IPS-20b (cell line): ENCODE measurements around the gene DONSON.
A peak's percentile ranks its signal among the peaks of the same experiment; 100 is the strongest.

Experiments
- H3K27ac ChIP-seq: one replicate; pipeline ENCODE4 v1.5.1; 2013; ENCODE audit warnings: low read length
- H3K27me3 ChIP-seq: 2 replicates; pipeline ENCODE4 v1.6.1; 2013; ENCODE audit warnings: mild to moderate bottlenecking, low read length, inconsistent platforms; ENCODE audit not compliant: insufficient read depth
- H3K36me3 ChIP-seq: 2 replicates; pipeline ENCODE4 v1.6.1; 2013; ENCODE audit warnings: low read depth, mild to moderate bottlenecking, inconsistent platforms, low read length, moderate library complexity; ENCODE audit not compliant: insufficient read depth
- H3K4me1 ChIP-seq: 2 replicates; pipeline ENCODE4 v1.6.1; 2013; ENCODE audit warnings: mild to moderate bottlenecking, control low read depth, inconsistent platforms, low read length, moderate library complexity; ENCODE audit not compliant: insufficient read depth
- H3K4me3 ChIP-seq: 2 replicates; pipeline ENCODE4 v1.5.1; 2013; ENCODE audit warnings: mild to moderate bottlenecking, low read length, inconsistent platforms
- H3K9ac ChIP-seq: 2 replicates; pipeline ENCODE4 v1.6.1; 2013; ENCODE audit warnings: low read depth, mild to moderate bottlenecking, inconsistent platforms, low read length, moderate library complexity
- H3K9me3 ChIP-seq: 2 replicates; pipeline ENCODE4 v1.6.1; 2013; ENCODE audit warnings: mild to moderate bottlenecking, low read depth, low read length, inconsistent platforms; ENCODE audit not compliant: insufficient read depth

DONSON gene

GRCh38 chr21:33549848-33550771 lies 38.4 kb downstream of the DONSON start:
- no peak overlapping the region for H3K4me3 ChIP-seq
- peaks cover 92% of the 10 kb centered on the region for H3K36me3 ChIP-seq
- no peak overlapping the region for H3K27ac ChIP-seq
- H3K9me3 ChIP-seq: no peaks in the 10 kb centered on the region
- H3K4me1 ChIP-seq: 0 out of 2 replicates have a peak, but pooled peaks cover 5% of the 10 kb centered on the region
- H3K27me3 ChIP-seq: no peaks in the 10 kb centered on the region
- no peak overlapping the region for H3K9ac ChIP-seq

GRCh38 chr21:33546086-33546485 lies 42.4 kb downstream of the DONSON start:
- Histone ChIP-seq H3K9ac (no peak overlapping the region), H3K4me3 (no peak overlapping the region), H3K27ac (no peak overlapping the region)

GRCh38 chr21:33544451-33545195 lies 43.9 kb downstream of the DONSON start:
- peak overlapping the region; percentile 91 for H3K4me3 ChIP-seq
- peaks cover 18% of the 10 kb centered on the region; the same call in 1 of the 2 replicates for H3K4me1 ChIP-seq
- no peaks in the 10 kb centered on the region for H3K9me3 ChIP-seq
- H3K27me3 ChIP-seq: no peaks in the 10 kb centered on the region
- peak overlapping the region; percentile 97 for H3K9ac ChIP-seq
- peaks cover 51% of the 10 kb centered on the region for H3K36me3 ChIP-seq
- no peak overlapping the region for H3K27ac ChIP-seq

More at GRCh38 chr21:33546086-33546485, 42.4 kb downstream of the DONSON start:
- Histone ChIP-seq H3K27me3 (no peaks in the 10 kb centered on the region), H3K4me1 (peaks cover 13% of the 10 kb centered on the region; the same call in 1 of the 2 replicates), H3K36me3 (peaks cover 54% of the 10 kb centered on the region), H3K9me3 (no peaks in the 10 kb centered on the region)

GRCh38 chr21:33543505-33544129 lies 44.9 kb downstream of the DONSON start:
- Histone ChIP-seq H3K36me3 (peaks cover 51% of the 10 kb centered on the region), H3K4me3 (peak overlapping the region; percentile 91), H3K9me3 (no peaks in the 10 kb centered on the region), H3K9ac (peak overlapping the region; percentile 97), H3K27me3 (no peaks in the 10 kb centered on the region), H3K27ac (peak overlapping the region; percentile 90), H3K4me1 (peaks cover 18% of the 10 kb centered on the region; the same call in 1 of the 2 replicates)

- peaks cover 18% of the 10 kb centered on the region; the same call in 1 of the 2 replicates for H3K4me1 ChIP-seq
- peaks cover 51% of the 10 kb centered on the region for H3K36me3 ChIP-seq
- no peaks in the 10 kb centered on the region for H3K27me3 ChIP-seq
- peak within 1 kb of the TSS; percentile 97 for H3K9ac ChIP-seq
- no peaks in the 10 kb centered on the region for H3K9me3 ChIP-seq
- peak within 1 kb of the TSS; percentile 91 for H3K4me3 ChIP-seq
- H3K27ac ChIP-seq: peak within 1 kb of the TSS; percentile 97
These were observed 45.6 kb downstream of the DONSON start, which contains the start of gene SON for GRCh38 chr21:33542640-33543504. Gene SON (plus strand): TSS chr21:33543038. CDS start chr21:33543093, 55 bp downstream.

- peaks cover 16% of the 10 kb centered on the region; the same call in 1 of the 2 replicates for H3K4me1 ChIP-seq
- H3K27ac ChIP-seq: peak within 1 kb of the TSS; percentile 97
- peaks cover 51% of the 10 kb centered on the region for H3K36me3 ChIP-seq
- peak within 1 kb of the TSS; percentile 97 for H3K9ac ChIP-seq
- H3K27me3 ChIP-seq: no peaks in the 10 kb centered on the region
- peak within 1 kb of the TSS; percentile 91 for H3K4me3 ChIP-seq
- no peaks in the 10 kb centered on the region for H3K9me3 ChIP-seq
These were observed 46.5 kb downstream of the DONSON start, which contains the start of gene GART for GRCh38 chr21:33541756-33542639. Gene GART (minus strand): TSS chr21:33542117. CDS start chr21:33539315, 2,802 bp downstream.

GRCh38 chr21:33541105-33541711 lies 47.3 kb downstream of the DONSON start:
- Histone ChIP-seq H3K36me3 (peaks cover 51% of the 10 kb centered on the region), H3K4me3 (peak overlapping the region; percentile 91), H3K27ac (peak overlapping the region; percentile 97), H3K27me3 (no peaks in the 10 kb centered on the region), H3K9ac (peak overlapping the region; percentile 97), H3K4me1 (peaks cover 16% of the 10 kb centered on the region; the same call in 1 of the 2 replicates), H3K9me3 (no peaks in the 10 kb centered on the region)

- H3K27me3 ChIP-seq: no peaks in the 10 kb centered on the region
- no peaks in the 10 kb centered on the region for H3K9me3 ChIP-seq
- peak overlapping the region; percentile 91 for H3K4me3 ChIP-seq
- peak overlapping the region; percentile 97; the same call in 1 of the 2 replicates for H3K9ac ChIP-seq
- peaks cover 16% of the 10 kb centered on the region; the same call in 1 of the 2 replicates for H3K4me1 ChIP-seq
- H3K27ac ChIP-seq: no peak overlapping the region
- H3K36me3 ChIP-seq: peaks cover 51% of the 10 kb centered on the region
These were observed 47.8 kb downstream of the DONSON start for GRCh38 chr21:33540711-33541104.

GRCh38 chr21:33539616-33540015 lies 48.9 kb downstream of the DONSON start:
- H3K27ac ChIP-seq: no peak overlapping the region

More at GRCh38 chr21:33539616-33540015, 48.9 kb downstream of the DONSON start:
- H3K9ac ChIP-seq: no peak overlapping the region
- no peak overlapping the region for H3K4me3 ChIP-seq
- H3K4me1 ChIP-seq: peaks cover 9% of the 10 kb centered on the region; the same call in 1 of the 2 replicates
- no peaks in the 10 kb centered on the region for H3K9me3 ChIP-seq
- peaks cover 62% of the 10 kb centered on the region for H3K36me3 ChIP-seq
- no peaks in the 10 kb centered on the region for H3K27me3 ChIP-seq
